HG03575 (cell line): ENCODE measurements around the gene ISCU.
"Not testable (repeated sequence)": the region's sequence is repeated elsewhere in the genome, so short reads cannot be mapped to it uniquely, and the experiment has no call there.

Source experiments
- ATAC-seq: cut with Tn5 transposase; IDR thresholded peaks from one replicate; pipeline ENCODE4 v1.9.1; 2021; ENCODE audit not compliant: unreplicated experiment, insufficient number of reproducible peaks, low FRiP score; ENCODE audit errors: extremely low read depth

Gene ISCU

DNA sequence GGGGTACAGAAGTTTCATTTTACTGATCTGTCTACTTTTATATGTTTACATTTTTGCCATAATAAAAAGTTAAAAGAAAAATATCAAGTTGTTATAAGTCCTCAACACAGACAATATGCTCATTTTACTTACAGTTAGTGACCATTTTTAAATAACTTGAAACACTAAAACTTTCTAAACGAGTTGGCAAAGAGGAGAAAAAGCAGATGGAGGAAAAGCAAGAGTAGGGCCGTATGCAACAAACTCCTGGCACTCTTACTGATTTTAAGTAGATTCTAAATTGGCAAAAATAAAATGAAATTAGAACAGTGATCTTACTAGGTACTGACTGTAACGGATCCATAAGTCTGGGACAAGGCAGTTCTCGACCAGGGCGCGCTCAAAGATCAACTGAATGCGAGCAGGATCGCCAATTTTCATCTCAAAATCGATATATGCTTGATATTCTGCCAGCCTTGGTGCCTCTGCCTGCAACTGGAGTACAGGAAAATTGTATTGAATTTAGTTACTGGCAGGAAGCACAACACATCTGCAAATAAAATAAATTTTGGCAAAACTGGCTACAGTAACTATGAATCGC lies 23.7 kb upstream of the ISCU start:
- ATAC-seq, result no peak

DNA sequence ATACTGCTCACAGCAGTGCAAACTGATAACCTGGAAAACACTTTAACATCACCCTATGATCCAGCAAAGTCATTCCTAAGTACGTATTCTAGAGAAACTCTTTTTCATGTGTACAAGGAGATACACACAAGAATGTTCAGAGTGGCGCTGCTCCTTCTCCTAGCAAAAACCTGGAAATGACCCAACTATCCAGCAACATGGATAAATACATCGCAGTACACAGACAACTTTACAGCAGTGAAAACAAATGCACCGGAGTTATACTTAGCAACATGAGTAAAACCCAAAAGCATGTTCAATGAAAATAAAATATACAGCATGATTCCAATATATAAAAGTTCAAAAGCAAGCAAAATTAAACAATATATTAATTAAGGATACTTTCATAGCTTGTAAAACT lies 20.1 kb upstream of the ISCU start:
- no peak for ATAC-seq

GRCh38 chr12:108543652-108544051 lies 18.7 kb upstream of the ISCU start:
- ATAC-seq, result no peak

GRCh38 chr12:108547686-108548085 lies 14.7 kb upstream of the ISCU start:
- no peak for ATAC-seq

- ATAC-seq, result no peak
Observed at GRCh38 chr12:108548954-108549521, 13.4 kb upstream of the ISCU start.

- no peak for ATAC-seq
Observed at GRCh38 chr12:108551535-108551934, 10.9 kb upstream of the ISCU start.

GRCh38 chr12:108553799-108554198 lies 8.6 kb upstream of the ISCU start:
- ATAC-seq, result no peak

DNA sequence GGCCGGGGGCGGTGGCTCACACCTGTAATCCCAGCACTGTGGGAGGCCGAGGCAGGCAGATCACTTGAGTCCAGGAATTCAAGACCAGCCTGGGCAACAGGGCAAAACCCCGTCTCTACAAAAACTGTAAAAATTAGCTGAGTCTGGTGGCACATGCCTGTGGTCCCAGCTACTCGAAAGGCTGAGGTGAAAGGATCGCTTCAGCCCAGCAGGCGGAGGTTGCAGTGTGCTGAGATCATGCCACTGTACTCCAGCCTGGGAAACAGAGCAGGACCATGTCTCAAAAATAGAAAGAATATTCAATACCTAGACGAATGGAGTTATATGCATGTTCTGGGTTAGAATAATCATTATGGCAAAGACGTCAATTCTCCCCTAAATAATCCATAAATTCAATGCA lies 7.0 kb upstream of the ISCU start:
- not testable (repeated sequence) for ATAC-seq

DNA sequence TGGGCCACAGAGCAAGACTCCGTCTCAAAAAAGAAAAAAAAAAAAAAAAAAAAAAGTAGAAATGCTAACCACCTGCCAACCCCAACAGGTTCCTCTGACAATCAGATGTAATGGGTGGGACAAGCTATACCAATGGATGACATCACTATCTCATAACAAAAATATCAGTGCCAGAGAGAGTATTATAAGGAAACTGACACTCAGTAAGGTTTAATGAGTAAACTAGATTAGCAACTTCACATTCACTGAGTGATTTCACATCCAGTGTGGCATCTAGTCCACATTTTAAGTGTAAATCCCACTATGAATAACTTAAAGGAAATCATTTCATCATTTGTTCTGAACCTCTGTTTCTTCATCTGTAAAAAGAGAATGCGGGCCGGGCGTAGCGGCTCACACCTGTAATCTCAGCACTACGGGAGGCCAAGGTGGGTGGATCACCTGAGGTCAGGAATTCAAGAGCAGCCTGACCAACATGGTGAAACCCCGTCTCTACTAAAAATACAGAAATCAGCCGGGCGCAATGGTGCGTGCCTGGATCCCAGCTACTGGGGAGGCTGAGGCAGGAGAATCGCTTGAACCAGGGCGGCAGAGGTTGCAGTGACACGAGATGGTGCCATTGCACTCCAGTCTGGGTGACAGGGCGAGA lies 3.3 kb upstream of the ISCU start:
- no peak for ATAC-seq

GRCh38 chr12:108559748-108560147 lies 2.6 kb upstream of the ISCU start:
- ATAC-seq, result no peak

GRCh38 chr12:108560321-108560721 lies 2.1 kb upstream of the ISCU start:
- ATAC-seq, result no peak

DNA sequence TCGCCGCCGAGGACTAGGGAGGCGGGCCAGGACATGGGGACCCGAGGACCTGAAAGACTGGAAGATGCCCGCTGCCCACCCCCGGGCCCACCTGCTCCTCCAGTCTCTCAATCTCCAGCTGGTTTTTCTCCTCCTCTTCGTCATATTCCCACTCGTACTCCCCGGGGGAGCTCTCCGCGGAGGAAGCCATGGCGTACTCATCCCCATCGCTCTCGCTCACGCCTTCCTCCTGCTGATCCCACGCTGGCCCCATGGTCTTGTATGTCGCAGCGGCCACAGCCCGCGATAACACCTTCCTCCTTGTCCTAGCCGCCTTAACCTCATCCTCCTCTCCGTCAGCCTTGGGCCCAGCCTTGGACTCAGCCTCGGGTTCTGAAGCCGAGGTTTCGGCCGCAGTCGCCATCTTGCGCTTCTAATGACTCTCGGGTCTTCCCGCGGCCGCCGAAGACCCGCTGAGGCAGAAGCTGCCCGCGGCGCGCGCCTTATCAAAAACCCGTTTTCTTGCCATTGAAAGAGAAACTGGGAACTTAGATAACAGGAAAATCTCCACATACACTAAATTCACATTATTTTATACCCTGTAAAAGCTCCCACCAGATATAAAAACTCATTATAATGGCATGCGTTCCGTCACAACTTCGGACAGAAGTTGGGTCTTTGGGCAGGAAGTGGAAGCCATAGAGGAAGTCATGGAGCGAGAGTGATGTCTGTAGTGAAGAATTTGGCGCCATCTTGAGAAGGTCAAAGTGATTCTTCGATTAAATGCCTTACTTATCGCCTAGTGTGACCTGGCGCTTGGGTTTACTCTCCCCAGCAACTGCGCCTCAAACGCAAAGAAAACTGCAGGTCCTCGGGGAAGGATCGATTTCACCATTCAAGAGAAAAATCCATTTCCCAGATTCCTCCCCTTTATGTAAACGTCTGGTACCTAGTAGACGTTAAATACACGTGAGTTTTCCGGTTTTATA lies 1.4 kb upstream of the ISCU start, which contains the start of gene SART3:
Gene SART3, minus strand, starts transcription at position 422 of the 968 bp plus-strand sequence. Its CDS starts 19 bp downstream, at position 403.
- ATAC-seq, result no peak

DNA sequence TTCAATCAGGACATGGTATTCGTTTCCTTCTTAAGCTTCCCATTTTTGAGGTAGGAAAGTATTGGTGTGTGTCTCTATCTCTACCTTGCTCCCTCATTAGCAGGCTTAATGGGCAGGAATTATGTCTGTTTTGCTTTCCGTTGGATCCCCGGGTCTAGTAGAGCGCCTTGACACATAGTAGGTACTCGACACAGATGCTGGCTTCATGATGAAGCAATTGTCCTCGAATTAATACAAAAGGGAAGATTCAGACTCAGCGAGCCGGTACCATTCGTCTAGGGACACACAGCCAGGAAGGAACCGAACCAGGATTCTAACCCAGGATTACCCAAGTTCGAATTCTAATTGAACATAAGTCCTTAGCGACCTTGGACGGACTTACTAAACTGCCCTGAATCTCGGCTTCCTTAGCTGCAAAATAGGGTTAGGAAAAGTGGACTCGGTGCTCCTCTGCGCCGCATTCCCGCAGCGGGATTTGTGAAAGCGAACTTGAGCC lies 496 bp upstream of the ISCU start:
- ATAC-seq, result no peak

DNA sequence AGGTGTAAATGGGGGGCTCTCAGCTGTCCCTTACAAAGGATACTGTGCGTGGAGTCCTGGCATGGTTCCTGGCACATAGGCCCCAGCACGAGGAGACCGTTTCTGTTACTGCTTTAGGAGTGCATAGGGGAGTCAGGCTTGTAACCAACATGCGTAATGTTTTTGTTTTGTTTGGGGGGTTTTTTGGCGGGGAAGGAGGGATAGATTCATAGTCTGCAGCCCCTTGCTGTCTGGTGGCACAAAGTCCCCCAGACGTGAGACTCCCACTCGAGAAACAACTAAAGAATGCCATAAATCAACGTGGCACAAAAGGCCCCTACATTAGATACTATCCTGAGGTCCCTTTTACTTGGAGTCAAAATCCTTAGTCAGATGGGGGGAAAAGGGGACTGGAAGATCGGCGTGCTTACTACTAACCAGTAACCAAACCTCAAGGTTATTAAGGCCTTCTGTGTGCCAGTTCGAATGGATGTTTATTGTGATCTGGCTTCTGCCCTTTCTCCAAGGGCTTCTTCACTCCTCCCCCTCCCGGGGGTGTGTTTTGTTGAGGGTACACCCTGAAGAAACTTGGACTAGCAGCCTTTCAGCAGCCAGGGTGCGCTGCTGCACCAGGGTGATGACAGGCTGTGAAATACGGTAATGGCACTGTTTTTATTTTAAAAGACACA lies 874 bp downstream of the ISCU start:
- no peak for ATAC-seq

- ATAC-seq, result no peak
Observed at GRCh38 chr12:108563804-108564151, 1.4 kb downstream of the ISCU start.

GRCh38 chr12:108564724-108565123 lies 2.3 kb downstream of the ISCU start:
- ATAC-seq, result no peak

- ATAC-seq, result no peak
Observed at GRCh38 chr12:108565146-108565545, 2.8 kb downstream of the ISCU start.

DNA sequence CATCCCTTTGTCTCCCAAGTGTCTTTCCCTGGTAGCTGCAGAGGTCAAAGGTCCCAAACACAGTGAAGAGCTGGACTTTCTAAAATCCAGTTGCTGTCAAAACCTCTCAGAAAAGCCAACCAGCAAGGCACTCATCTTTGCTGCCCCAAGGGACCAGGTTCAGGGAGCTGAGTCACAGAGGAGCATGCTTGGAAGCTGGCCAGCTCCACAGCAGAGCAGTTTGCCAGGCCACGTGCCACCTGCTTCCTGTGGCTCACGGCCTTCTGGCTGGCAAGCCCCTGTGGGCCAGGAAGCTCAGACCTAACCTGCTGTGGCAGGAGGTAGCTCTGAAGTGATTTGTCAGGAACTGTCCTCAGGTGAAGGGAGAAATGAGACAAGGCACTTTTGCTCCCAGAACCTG lies 3.6 kb downstream of the ISCU start:
- no peak for ATAC-seq

GRCh38 chr12:108566452-108566851 lies 4.1 kb downstream of the ISCU start:
- no peak for ATAC-seq
